Measurements from ENCODE around the gene PLEKHS1.

GRCh38 chr10:113745374-113745773, 6.1 kb upstream of the PLEKHS1 start:
- TF ChIP-seq TAF1 (IDR thresholded peaks at IDR 0.05; ENCODE audit: borderline replicate concordance, low read depth, low read length) (no peak), POLR2A (IDR thresholded peaks at IDR 0.05; ENCODE audit: low read depth, low read length) (no peak), POLR2AphosphoS5 (IDR thresholded peaks at IDR 0.05; ENCODE audit: low read depth, low read length) (no peak)

All from GM12892 (cell line).